ENCODE results near the gene UBE2N.
A peak's percentile ranks its signal among the peaks of the same experiment; 100 is the strongest.

UBE2N gene

DNA sequence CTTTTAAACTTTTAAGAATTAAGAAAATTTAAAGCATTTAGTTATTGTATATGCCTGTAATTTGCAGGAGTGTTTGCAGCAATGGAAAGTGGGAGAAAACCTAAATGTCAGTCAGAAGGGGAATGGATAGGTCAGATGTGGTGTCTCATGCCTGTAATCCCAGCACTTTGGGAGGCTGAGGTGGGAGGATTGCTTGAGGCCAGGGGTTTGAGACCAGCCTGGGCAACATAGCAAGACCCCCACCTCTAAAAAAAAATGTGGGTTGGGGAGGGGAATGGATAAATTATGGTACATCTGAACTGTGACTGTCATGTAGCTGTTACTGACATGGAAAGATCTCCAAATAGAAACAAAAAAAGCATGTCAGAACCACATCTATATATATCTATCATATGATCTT is 27.6 kb upstream of the UBE2N start:
- no peak for DNase-seq
- H3K9me3 ChIP-seq: no peaks in the 10 kb centered on the region
- H3K27me3 ChIP-seq: no peaks in the 10 kb centered on the region
- H3K4me3 ChIP-seq (ENCODE audit: low read depth, low read length): peak overlapping the region; percentile 87; the same call in 1 of the 2 replicates
- H3K36me3 ChIP-seq: peaks cover 43% of the 10 kb centered on the region
- TF ChIP-seq, protein P1, sequence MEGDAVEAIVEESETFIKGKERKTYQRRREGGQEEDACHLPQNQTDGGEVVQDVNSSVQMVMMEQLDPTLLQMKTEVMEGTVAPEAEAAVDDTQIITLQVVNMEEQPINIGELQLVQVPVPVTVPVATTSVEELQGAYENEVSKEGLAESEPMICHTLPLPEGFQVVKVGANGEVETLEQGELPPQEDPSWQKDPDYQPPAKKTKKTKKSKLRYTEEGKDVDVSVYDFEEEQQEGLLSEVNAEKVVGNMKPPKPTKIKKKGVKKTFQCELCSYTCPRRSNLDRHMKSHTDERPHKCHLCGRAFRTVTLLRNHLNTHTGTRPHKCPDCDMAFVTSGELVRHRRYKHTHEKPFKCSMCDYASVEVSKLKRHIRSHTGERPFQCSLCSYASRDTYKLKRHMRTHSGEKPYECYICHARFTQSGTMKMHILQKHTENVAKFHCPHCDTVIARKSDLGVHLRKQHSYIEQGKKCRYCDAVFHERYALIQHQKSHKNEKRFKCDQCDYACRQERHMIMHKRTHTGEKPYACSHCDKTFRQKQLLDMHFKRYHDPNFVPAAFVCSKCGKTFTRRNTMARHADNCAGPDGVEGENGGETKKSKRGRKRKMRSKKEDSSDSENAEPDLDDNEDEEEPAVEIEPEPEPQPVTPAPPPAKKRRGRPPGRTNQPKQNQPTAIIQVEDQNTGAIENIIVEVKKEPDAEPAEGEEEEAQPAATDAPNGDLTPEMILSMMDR (IDR thresholded peaks at IDR 0.05; ENCODE audit: low read depth, low read length): no peak
- no peaks in the 10 kb centered on the region; the same call in 1 of the 2 replicates for H3K4me1 ChIP-seq

DNA sequence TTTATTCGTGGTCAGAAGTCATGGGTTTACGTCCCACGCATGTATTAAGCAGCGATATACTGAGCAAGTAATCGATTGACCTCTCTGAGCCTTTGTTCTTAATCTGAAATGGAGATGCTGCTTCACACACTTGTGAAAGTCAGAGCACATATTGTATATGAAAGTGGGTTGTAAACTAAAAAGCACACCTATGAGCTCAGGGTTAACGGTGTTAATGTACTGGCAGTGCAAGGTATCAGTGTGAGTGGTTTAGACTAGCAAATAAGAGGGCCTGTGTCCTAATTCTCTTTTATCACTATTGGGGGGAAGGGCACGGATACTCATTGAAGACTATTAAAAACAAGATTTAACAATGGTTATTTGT is 26.2 kb upstream of the UBE2N start:
- Histone ChIP-seq H3K27me3 (no peaks in the 10 kb centered on the region), H3K4me3 (ENCODE audit: low read depth, low read length) (peak overlapping the region; percentile 87), H3K36me3 (peaks cover 32% of the 10 kb centered on the region), H3K9me3 (no peaks in the 10 kb centered on the region), H3K4me1 (no peaks in the 10 kb centered on the region; the same call in 1 of the 2 replicates)
- no peak for DNase-seq
- TF ChIP-seq, protein P1 (IDR thresholded peaks at IDR 0.05; ENCODE audit: low read depth, low read length): no peak

- H3K27me3 ChIP-seq: no peaks in the 10 kb centered on the region
- H3K4me3 ChIP-seq (ENCODE audit: low read depth, low read length): peak within 1 kb of the TSS; percentile 87
- H3K9me3 ChIP-seq: no peaks in the 10 kb centered on the region
- peak; percentile 91 for DNase-seq
- peaks cover 27% of the 10 kb centered on the region for H3K36me3 ChIP-seq
- TF ChIP-seq, protein P1 (IDR thresholded peaks at IDR 0.05; ENCODE audit: low read depth, low read length): peak; percentile 75
- H3K4me1 ChIP-seq: no peaks in the 10 kb centered on the region; the same call in 1 of the 2 replicates
These were observed 25.7 kb upstream of the UBE2N start, which contains the start of gene MRPL42 for GRCh38 chr12:93467351-93468007. Gene MRPL42, plus strand, starts transcription at chr12:93467514. Its CDS starts 1,772 bp downstream, at chr12:93469286.

GRCh38 chr12:93466625-93467350 is 25.0 kb upstream of the UBE2N start:
- no peaks in the 10 kb centered on the region for H3K27me3 ChIP-seq
- TF ChIP-seq, protein P1 (IDR thresholded peaks at IDR 0.05; ENCODE audit: low read depth, low read length): no peak
- DNase-seq: no peak
- H3K9me3 ChIP-seq: no peaks in the 10 kb centered on the region
- peak overlapping the region; percentile 87 for H3K4me3 ChIP-seq (ENCODE audit: low read depth, low read length)
- H3K36me3 ChIP-seq: peaks cover 23% of the 10 kb centered on the region
- H3K4me1 ChIP-seq: no peaks in the 10 kb centered on the region; the same call in 1 of the 2 replicates

- H3K4me3 ChIP-seq (ENCODE audit: low read depth, low read length): no peak overlapping the region
- TF ChIP-seq, protein P1 (IDR thresholded peaks at IDR 0.05; ENCODE audit: low read depth, low read length): no peak
- no peak for DNase-seq
- H3K9me3 ChIP-seq: no peaks in the 10 kb centered on the region
- H3K4me1 ChIP-seq: no peaks in the 10 kb centered on the region; the same call in 1 of the 2 replicates
- no peaks in the 10 kb centered on the region for H3K27me3 ChIP-seq
- H3K36me3 ChIP-seq: peaks cover 18% of the 10 kb centered on the region
These were observed 24.1 kb upstream of the UBE2N start for GRCh38 chr12:93465841-93466240.

GRCh38 chr12:93461503-93461902 is 19.8 kb upstream of the UBE2N start:
- no peak for DNase-seq
- TF ChIP-seq, protein P1 (IDR thresholded peaks at IDR 0.05; ENCODE audit: low read depth, low read length): no peak

More at GRCh38 chr12:93461503-93461902, 19.8 kb upstream of the UBE2N start:
- Histone ChIP-seq H3K4me3 (ENCODE audit: low read depth, low read length) (no peak overlapping the region), H3K4me1 (peaks cover 7% of the 10 kb centered on the region; the same call in 1 of the 2 replicates), H3K9me3 (no peaks in the 10 kb centered on the region), H3K27me3 (no peaks in the 10 kb centered on the region), H3K36me3 (no peaks in the 10 kb centered on the region)

All from BE2C (cell line).